ENCODE measurements around the gene ANO3.

ANO3 gene

GRCh38 chr11:26608507-26609146 is 276.7 kb downstream of the ANO3 start:
- no peak overlapping the region for H3K9ac ChIP-seq
- no peak overlapping the region for H2AFZ ChIP-seq
- no peaks in the 10 kb centered on the region for H3K36me3 ChIP-seq (ENCODE audit: control insufficient read depth, insufficient read depth, low read length)
- H3K9me3 ChIP-seq (ENCODE audit: control insufficient read depth, low read length), result no peaks in the 10 kb centered on the region
- H3K27me3 ChIP-seq (ENCODE audit: control insufficient read depth, insufficient read depth, low read length), result no peaks in the 10 kb centered on the region
- no peak overlapping the region for H3K4me3 ChIP-seq (ENCODE audit: low read depth, low read length)
- H3K27ac ChIP-seq, result no peak overlapping the region
- TF ChIP-seq CTCF (IDR thresholded peaks at IDR 0.05), result no peak
- H3K4me1 ChIP-seq, result no peaks in the 10 kb centered on the region
- H3K4me2 ChIP-seq (ENCODE audit: low read length), result no peak overlapping the region
- H3K79me2 ChIP-seq, result no peaks in the 10 kb centered on the region

DNA sequence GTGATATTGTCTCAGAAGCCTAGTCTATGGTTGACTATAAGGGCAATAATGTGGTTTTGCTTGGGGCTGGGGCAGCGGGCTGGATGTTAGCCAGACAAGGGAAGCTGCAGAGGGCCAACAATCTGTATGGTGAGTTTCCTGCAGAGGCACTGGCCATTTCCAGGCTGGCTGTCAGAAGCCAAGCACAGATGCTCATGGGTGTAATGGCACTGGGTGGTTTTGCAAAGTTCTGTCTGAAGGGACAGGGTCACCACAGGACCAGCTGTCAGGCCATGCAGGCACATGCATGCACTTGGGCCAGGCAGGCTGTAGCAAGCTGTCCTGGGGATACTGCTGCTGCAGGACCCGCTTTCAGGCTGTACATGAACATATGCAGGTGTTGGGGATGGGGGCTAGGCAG is 281.8 kb downstream of the ANO3 start:
- Histone ChIP-seq H3K4me2 (ENCODE audit: low read length) (no peak overlapping the region), H3K36me3 (ENCODE audit: control insufficient read depth, insufficient read depth, low read length) (no peaks in the 10 kb centered on the region), H3K27ac (no peak overlapping the region), H3K4me3 (ENCODE audit: low read depth, low read length) (no peak overlapping the region), H3K9ac (no peak overlapping the region), H3K4me1 (no peaks in the 10 kb centered on the region), H3K79me2 (no peaks in the 10 kb centered on the region), H3K9me3 (ENCODE audit: control insufficient read depth, low read length) (no peaks in the 10 kb centered on the region), H2AFZ (no peak overlapping the region), H3K27me3 (ENCODE audit: control insufficient read depth, insufficient read depth, low read length) (no peaks in the 10 kb centered on the region)
- TF ChIP-seq CTCF (IDR thresholded peaks at IDR 0.05), result no peak

- H2AFZ ChIP-seq, result no peak overlapping the region
Measured at GRCh38 chr11:26618441-26618840, 286.5 kb downstream of the ANO3 start.

DNA sequence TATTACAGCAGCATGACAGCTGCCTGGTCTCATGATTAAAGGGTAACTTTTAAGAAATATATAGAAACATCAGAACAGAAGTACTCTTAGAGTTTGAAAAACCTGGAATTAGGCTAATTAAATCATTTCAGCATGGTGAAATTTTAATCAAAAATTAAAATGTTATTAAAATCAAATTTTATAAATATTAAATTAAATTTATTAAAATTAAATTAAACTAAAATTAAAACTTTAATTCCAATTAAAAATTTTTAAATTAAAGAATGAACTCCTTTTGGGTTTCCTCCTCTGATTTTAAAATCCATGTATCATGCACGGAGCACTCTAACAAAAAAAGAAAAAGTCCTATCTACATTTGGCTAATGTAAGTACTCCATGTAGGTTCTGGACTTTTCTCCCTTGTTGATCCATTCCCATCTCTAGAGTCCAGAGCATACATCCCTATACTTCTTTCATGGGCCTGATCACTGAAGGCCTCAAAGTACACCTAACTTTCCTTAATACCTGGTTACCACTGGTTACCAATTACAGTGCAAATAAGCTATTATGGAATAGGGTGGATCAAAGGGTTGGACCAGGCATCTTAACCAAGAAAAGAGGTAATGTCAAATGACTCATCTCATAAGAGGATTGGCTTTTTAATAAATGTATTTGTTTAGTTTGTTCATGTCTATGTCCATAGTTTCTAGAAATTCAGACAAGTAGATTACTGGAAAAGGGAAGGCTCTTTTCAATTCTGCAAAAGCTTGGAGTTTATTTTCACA is 288.5 kb downstream of the ANO3 start:
- no peaks in the 10 kb centered on the region for H3K36me3 ChIP-seq (ENCODE audit: control insufficient read depth, insufficient read depth, low read length)
- no peaks in the 10 kb centered on the region for H3K4me1 ChIP-seq
- H3K9me3 ChIP-seq (ENCODE audit: control insufficient read depth, low read length), result no peaks in the 10 kb centered on the region
- no peak overlapping the region for H3K4me3 ChIP-seq (ENCODE audit: low read depth, low read length)
- H3K27me3 ChIP-seq (ENCODE audit: control insufficient read depth, insufficient read depth, low read length), result no peaks in the 10 kb centered on the region
- H3K9ac ChIP-seq, result no peak overlapping the region
- TF ChIP-seq CTCF (IDR thresholded peaks at IDR 0.05), result no peak
- no peak overlapping the region for H3K27ac ChIP-seq
- H3K79me2 ChIP-seq, result no peaks in the 10 kb centered on the region
- no peak overlapping the region for H3K4me2 ChIP-seq (ENCODE audit: low read length)
- no peak overlapping the region for H2AFZ ChIP-seq

More at GRCh38 chr11:26618441-26618840, 286.5 kb downstream of the ANO3 start:
- no peaks in the 10 kb centered on the region for H3K27me3 ChIP-seq (ENCODE audit: control insufficient read depth, insufficient read depth, low read length)
- no peak for TF ChIP-seq CTCF (IDR thresholded peaks at IDR 0.05)
- H3K9ac ChIP-seq, result no peak overlapping the region
- no peak overlapping the region for H3K4me2 ChIP-seq (ENCODE audit: low read length)
- H3K79me2 ChIP-seq, result no peaks in the 10 kb centered on the region
- no peaks in the 10 kb centered on the region for H3K36me3 ChIP-seq (ENCODE audit: control insufficient read depth, insufficient read depth, low read length)
- H3K27ac ChIP-seq, result no peak overlapping the region
- no peaks in the 10 kb centered on the region for H3K4me1 ChIP-seq
- no peak overlapping the region for H3K4me3 ChIP-seq (ENCODE audit: low read depth, low read length)
- H3K9me3 ChIP-seq (ENCODE audit: control insufficient read depth, low read length), result no peaks in the 10 kb centered on the region
